ENCODE results near the gene RANBP3. TPM values are rescaled to one million over a fixed set of nuclear protein-coding genes. Genes with fewer than 3 reads are reported as not detected.

RANBP3 gene
- total RNA-seq, 3 donors from 2014 or later (not counting 1 experiment from before 2014, with no cell fraction given), result 73.9 to 95.2 (median 89.7) TPM

- no peaks in the 10 kb centered on the region for H3K36me3 Mint-ChIP-seq
- H3K9me3 Mint-ChIP-seq, result no peaks in the 10 kb centered on the region
- H3K4me3 ChIP-seq (ENCODE audit: low read length), result no peak overlapping the region
- no peak for ATAC-seq
- no peaks in the 10 kb centered on the region for H3K27me3 ChIP-seq (ENCODE audit: control insufficient read depth, insufficient read depth, low read length)
- H3K27ac Mint-ChIP-seq, result peak overlapping the region in 1 of 2 donors; percentile 78
- no peak for DNase-seq
- no peak overlapping the region for H3K4me3 Mint-ChIP-seq
- no peaks in the 10 kb centered on the region for H3K9me3 ChIP-seq (ENCODE audit: control insufficient read depth, insufficient read depth, low read length)
- WGBS (ENCODE audit: insufficient coverage), result 72% methylated on average over 10 of the region's 10 CpGs
- H3K4me1 ChIP-seq (ENCODE audit: control insufficient read depth, insufficient read depth, low read length), result peaks cover 11% of the 10 kb centered on the region
- no peak overlapping the region for H3K27ac ChIP-seq (ENCODE audit: low read length)
- TF ChIP-seq CTCF (IDR thresholded peaks at IDR 0.05), result no peak
- H3K36me3 ChIP-seq (ENCODE audit: control insufficient read depth, insufficient read depth, low read length), result peaks cover 20% of the 10 kb centered on the region
- H3K4me1 Mint-ChIP-seq, result peaks cover 27 to 49% of the 10 kb centered on the region in 2 donors
- intact Hi-C loops (cut with micrococcal nuclease), result no loop called here
- no peaks in the 10 kb centered on the region for H3K27me3 Mint-ChIP-seq (ENCODE audit: low read depth in 2 of 2)
Measured at GRCh38 chr19:5943623-5944022, 34.3 kb downstream of the RANBP3 start.

GRCh38 chr19:5943045-5943444 is 34.9 kb downstream of the RANBP3 start:
- no peak overlapping the region for H3K4me3 Mint-ChIP-seq
- 95% methylated on average over 10 of the region's 10 CpGs for WGBS (ENCODE audit: insufficient coverage)
- H3K27me3 ChIP-seq (ENCODE audit: control insufficient read depth, insufficient read depth, low read length), result no peaks in the 10 kb centered on the region
- H3K27me3 Mint-ChIP-seq (ENCODE audit: low read depth in 2 of 2), result no peaks in the 10 kb centered on the region
- H3K9me3 Mint-ChIP-seq, result no peaks in the 10 kb centered on the region
- H3K36me3 Mint-ChIP-seq, result no peaks in the 10 kb centered on the region
- no peak overlapping the region for H3K27ac Mint-ChIP-seq
- no peaks in the 10 kb centered on the region for H3K9me3 ChIP-seq (ENCODE audit: control insufficient read depth, insufficient read depth, low read length)
- ATAC-seq (no peak), DNase-seq (no peak)
- peaks cover 25 to 46% of the 10 kb centered on the region in 2 donors for H3K4me1 Mint-ChIP-seq
- peaks cover 6% of the 10 kb centered on the region for H3K4me1 ChIP-seq (ENCODE audit: control insufficient read depth, insufficient read depth, low read length)
- intact Hi-C loops (cut with micrococcal nuclease), result no loop called here
- no peak overlapping the region for H3K4me3 ChIP-seq (ENCODE audit: low read length)
- no peak for TF ChIP-seq CTCF (IDR thresholded peaks at IDR 0.05)
- H3K36me3 ChIP-seq (ENCODE audit: control insufficient read depth, insufficient read depth, low read length), result peaks cover 20% of the 10 kb centered on the region
- no peak overlapping the region for H3K27ac ChIP-seq (ENCODE audit: low read length)

GRCh38 chr19:5941673-5942072 is 36.3 kb downstream of the RANBP3 start:
- intact Hi-C loops (cut with micrococcal nuclease), result no loop called here
- H3K36me3 Mint-ChIP-seq, result no peaks in the 10 kb centered on the region
- DNase-seq (no peak), ATAC-seq (no peak)
- H3K9me3 ChIP-seq (ENCODE audit: control insufficient read depth, insufficient read depth, low read length), result no peaks in the 10 kb centered on the region
- no peak for TF ChIP-seq CTCF (IDR thresholded peaks at IDR 0.05)
- no peaks in the 10 kb centered on the region for H3K9me3 Mint-ChIP-seq
- no peak overlapping the region for H3K4me3 ChIP-seq (ENCODE audit: low read length)
- peaks cover 32 to 36% of the 10 kb centered on the region in 2 donors for H3K4me1 Mint-ChIP-seq
- H3K36me3 ChIP-seq (ENCODE audit: control insufficient read depth, insufficient read depth, low read length), result peaks cover 26% of the 10 kb centered on the region
- H3K27me3 Mint-ChIP-seq (ENCODE audit: low read depth in 2 of 2), result no peaks in the 10 kb centered on the region
- no peak overlapping the region for H3K27ac Mint-ChIP-seq
- no peak overlapping the region for H3K4me3 Mint-ChIP-seq
- H3K4me1 ChIP-seq (ENCODE audit: control insufficient read depth, insufficient read depth, low read length), result no peaks in the 10 kb centered on the region
- H3K27me3 ChIP-seq (ENCODE audit: control insufficient read depth, insufficient read depth, low read length), result no peaks in the 10 kb centered on the region
- 96% methylated on average over 11 of the region's 11 CpGs for WGBS (ENCODE audit: insufficient coverage)
- no peak overlapping the region for H3K27ac ChIP-seq (ENCODE audit: low read length)

Measured in natural killer cell (primary cell).